GM19193 (cell line): Measurements from ENCODE around the gene SAPCD2.
A peak's percentile ranks its signal among the peaks of the same experiment; 100 is the strongest.

Experiments used
- POLR2A ChIP-seq: IDR thresholded peaks from 4 replicates; pipeline ENCODE4 v1.6.1; 2011; ENCODE audit not compliant: insufficient read depth, insufficient read length; ENCODE audit errors: extremely low read depth

The SAPCD2 gene

DNA sequence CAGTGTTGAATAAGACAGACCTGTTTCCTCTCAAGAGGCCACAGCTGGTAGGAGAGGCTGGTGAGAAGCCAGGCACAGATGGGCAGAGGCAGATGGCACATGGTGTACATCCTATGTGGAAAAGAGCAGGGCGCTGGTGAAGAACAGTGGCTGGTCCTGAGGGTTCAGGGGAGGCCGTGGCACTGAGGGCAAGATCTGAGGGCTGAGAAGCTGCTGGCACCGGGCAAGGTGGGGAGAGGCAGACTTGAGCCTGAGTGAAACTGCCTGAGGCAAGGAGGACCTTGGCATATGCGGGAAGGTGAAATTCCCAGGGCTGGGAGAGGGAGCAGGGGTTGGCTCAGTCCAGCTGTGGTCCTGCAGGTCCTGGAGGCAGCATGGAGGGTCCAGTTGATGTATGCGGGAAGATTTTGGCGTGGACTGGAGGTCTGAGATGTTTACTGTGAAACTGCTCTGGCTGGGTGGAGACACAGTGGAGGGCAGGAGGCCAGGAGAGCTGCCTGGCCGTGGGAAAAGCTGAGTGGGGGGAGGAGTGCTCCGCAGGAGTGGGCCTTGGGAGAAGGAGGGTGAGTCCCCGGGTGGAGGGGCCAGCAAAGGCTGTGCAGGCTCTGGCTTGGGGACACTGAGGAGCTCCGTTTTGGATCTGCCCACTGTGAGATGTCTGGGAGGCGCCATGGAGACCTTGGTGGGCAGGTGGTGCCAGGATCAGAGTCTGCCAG, 19.0 kb upstream of the SAPCD2 start:
- no peak for TF ChIP-seq POLR2A

DNA sequence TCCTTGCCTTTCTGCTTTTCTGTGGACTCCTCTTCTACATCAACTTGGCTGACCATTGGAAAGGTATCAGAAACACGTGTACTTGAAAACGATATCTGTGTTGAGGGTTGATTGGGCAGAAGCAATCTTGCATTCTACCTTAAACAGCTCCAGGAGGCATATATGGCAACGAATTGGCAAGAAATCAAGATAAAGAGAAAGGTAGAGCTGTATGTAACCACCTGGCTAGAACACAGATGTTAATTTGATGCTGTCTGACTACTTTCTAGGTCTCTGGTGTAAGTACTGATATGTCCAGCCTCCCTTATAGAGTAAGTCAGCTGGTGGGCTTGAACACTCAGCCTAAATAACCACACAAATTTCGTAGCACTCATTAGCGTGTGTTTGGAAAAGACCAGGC, 17.8 kb upstream of the SAPCD2 start:
- TF ChIP-seq POLR2A, result no peak

GRCh38 chr9:137087409-137087925, 17.1 kb upstream of the SAPCD2 start:
- no peak for TF ChIP-seq POLR2A

- peak; percentile 70 for TF ChIP-seq POLR2A
These were observed 16.4 kb upstream of the SAPCD2 start, which contains the start of gene MAN1B1 for GRCh38 chr9:137086531-137087408. Gene MAN1B1 (plus strand): TSS chr9:137086985. CDS start chr9:137087000, 15 bp downstream.

GRCh38 chr9:137085920-137086530, 15.7 kb upstream of the SAPCD2 start:
- TF ChIP-seq POLR2A, result no peak

DNA sequence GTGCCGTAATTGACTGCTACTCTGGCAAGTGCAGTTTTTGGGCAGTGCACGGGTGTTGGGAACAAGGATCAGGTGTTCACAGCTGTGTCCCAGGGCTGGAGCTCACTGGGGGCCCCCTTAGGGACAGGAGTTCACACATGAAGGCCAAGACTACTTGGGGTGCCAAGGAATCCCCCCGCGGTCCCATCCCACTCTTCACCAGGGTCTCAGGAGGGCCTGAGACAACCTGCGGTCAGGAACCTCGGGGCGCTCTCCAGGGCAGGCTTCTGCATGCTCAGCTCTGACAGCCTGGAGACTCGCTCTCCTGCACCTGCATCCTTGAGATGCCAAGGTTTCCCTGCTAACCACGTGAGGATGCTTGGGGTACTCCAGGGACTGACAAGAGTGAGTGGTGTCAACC, 14.2 kb upstream of the SAPCD2 start:
- TF ChIP-seq POLR2A, result no peak

DNA sequence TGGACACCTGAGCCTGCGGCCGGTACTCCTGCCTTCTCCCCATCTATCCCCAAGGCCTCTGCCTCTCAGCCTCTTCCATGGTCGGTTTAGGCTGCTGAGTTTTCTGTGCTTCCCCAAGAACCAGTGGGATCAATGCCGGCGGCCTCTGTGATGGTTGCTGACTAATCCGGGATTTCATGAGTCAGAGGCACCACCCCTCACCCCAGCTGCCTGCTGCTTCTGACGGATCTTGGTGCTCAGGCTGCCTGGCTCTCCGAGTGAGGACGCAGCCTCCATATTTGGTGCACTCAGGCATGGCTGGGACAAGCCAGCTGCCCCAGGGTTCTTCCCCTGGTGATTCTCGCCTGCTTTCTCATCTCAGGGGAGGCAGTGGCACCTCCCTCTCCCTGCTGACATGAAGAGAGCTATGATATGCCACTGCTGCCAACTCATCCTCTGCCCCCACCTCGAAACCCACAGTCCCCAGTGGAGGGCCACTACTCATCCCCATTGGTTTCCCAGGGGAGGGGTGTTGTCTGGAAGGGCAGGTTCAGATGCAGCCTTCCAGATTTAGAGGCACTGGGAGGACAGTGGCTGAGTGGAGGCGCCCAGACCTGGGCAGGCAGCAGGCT, 13.1 kb upstream of the SAPCD2 start:
- no peak for TF ChIP-seq POLR2A

DNA sequence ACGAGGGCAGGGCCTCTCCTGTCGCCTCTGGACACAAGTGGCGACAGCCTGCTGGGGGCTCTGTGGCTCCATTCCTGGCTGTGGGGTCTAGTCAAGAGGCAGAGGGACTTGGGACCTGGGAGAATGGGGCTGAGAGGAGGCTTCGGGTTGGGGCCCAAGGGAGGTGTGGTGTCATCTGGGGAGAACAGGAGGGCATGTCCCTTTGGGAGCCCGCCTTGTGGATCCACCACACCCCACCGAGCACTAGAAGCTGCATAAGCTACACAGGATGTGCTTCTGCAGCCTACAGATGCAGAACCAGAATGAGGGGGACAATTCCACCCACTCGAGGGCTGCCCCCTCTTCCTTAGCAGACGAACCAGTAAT, 12.6 kb upstream of the SAPCD2 start:
- TF ChIP-seq POLR2A, result no peak

DNA sequence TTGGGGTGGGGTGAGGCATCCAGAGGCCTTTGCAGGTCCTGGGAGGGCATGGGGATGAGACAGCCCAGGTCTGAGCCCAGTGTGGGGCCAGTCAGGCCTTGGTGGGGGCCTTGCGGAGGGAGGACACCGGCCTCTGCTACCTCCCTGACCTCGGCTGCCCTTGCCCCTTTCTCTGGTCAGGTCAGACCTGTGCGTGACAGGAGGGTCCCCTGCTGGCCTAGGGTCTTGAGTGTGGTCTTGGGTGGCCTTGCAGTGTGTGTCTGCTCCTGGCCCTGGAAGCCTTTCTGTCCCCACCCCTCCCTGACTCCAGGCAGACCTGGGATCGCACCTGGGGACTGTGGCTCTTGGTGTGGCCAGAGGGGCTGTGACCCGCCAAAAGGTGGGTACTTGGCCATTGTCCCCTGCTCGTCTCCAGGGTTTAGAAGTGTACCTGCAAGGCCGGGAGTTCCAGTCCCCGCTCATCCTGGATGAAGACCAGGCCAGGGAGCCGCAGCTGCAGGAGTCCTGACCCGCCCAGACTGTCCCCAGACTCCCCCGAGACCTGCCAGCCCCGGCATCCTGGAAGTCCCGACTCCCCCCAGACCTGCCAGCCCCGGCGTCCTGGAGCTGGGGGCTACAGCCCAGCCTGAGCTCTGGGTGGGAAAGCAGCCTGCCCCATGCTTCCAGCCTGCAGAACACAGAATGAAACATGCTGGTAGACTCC, 12.0 kb upstream of the SAPCD2 start:
- TF ChIP-seq POLR2A, result no peak

- TF ChIP-seq POLR2A, result no peak
These were observed 10.1 kb upstream of the SAPCD2 start for GRCh38 chr9:137080260-137081122.

DNA sequence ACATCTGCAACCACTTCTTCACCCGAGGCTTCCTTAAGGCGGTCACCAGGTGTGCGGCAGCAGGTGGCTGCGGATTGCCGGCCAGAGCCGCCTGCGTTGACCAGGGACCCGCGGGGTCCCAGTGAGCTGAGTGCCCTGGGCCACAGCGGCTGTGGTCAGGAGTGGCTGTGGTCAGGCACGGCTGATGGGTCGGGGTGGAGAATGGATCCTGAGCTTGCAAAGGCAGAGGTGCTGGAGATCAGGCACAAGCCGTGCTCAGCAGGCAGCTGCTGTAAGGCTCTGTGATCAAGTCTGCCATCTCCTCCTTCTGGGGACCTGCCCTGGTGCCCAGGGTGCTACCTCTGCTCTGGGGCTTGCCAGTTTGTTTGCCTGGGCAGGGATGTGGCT, 9.0 kb upstream of the SAPCD2 start:
- TF ChIP-seq POLR2A, result no peak

GRCh38 chr9:137078701-137079400, 8.5 kb upstream of the SAPCD2 start:
- TF ChIP-seq POLR2A, result no peak

DNA sequence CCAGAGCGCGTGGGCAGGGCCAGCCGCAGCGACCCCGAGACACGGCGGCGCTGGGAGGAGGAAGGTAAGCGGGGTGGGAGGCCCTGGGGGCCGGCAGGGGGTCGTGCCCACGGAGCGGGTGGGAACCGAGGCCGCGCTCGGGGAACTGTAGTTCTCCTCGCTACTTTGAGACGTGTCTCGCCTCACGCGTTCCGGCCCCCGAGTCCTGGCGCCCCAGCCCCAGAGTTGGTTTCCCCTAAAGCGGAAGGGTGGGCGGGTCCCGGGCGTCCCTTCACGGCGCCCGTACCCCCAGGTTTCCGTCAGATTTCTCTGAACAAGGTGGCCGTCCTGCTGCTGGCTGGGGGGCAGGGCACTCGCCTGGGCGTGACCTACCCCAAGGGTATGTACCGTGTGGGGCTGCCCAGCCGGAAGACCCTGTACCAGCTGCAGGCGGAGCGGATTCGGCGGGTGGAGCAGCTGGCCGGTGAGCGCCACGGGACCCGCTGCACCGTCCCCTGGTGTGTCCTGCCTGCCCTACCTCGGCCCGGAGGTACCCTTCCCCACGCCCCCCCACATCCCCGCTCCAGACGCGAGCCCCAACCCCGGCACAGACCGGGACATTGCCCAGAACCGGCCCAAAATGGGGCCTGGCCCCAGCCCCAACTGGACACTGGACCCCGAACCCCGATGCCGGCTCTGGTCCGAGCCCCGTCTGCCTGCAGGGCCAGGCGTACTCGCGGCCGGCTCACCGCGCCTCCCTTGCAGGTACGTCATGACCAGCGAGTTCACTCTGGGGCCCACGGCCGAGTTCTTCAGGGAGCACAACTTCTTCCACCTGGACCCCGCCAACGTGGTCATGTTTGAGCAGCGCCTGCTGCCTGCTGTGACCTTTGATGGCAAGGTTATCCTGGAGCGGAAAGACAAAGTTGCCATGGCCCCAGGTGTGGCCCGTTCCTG, 7.7 kb upstream of the SAPCD2 start:
- TF ChIP-seq POLR2A, result no peak
